HTR-8/SVneo (cell line): ENCODE measurements around the gene CGREF1.
A peak's percentile ranks its signal among the peaks of the same experiment; 100 is the strongest.
"Not testable (repeated sequence)": the region's sequence is repeated elsewhere in the genome, so short reads cannot be mapped to it uniquely, and the experiment has no call there.

ENCODE experiments used
- DNase-seq: peaks from one replicate; pipeline ENCODE4 v3.0.0; 2011; ENCODE audit warnings: low spot score, mixed read lengths; ENCODE audit not compliant: insufficient read length
- FAIRE-seq: peaks from 2 replicates; lab custom pipeline; 2011; peaks lifted over from hg19 to GRCh38; lab: Jason Lieb, UNC

CGREF1 gene

DNA sequence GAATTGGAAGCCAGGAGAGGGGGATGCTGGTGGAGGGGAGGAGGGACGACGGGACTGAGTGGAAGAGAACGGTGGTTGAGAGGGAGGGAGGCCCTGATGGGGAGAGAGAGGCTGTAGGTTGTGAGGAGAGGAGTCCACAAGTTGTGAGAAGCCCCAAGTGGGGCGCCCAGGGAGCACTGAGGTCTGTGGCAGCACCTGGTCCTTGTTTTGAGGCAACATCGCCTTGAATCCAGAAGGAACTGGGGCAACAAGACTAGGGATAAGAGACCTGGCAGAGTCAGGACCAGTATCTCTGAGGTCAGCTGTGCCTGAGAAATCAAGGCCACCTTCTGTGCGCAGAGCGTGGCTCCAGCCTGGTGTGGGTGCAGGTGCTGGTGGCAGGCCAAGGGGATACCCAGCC is 19.2 kb upstream of the CGREF1 start:
- FAIRE-seq (no peak), DNase-seq (no peak)

DNA sequence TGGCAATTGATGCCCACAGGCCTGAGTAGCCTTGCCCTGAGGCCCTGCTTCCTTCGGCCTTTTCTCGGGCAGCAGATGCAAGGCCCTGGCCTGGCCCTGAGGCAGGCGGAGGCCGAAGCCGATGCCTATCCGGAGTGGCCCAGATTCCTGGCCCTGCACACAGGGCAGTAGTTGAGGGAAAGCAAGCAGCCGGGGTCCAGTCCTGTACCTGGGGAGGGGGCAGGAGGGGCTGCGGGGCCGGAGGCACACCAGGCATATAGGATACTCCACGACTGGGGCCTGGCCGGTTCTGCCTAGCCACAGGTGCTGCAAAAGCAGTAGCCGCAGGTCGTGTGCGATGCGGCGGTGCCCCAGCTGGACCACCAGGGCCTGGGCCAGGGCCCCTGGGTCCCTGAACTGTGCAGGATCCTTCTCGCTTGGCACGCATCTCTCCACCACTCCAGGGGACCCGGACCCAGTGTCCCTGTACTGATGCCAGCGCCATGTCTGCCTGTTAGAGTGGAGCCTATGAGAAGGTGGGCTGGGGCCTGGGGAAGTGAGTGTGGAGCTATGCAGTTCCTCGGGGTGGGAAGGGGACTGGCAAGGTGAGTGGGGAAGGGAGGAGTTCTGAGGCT is 18.5 kb upstream of the CGREF1 start:
- DNase-seq (no peak), FAIRE-seq (no peak)

DNA sequence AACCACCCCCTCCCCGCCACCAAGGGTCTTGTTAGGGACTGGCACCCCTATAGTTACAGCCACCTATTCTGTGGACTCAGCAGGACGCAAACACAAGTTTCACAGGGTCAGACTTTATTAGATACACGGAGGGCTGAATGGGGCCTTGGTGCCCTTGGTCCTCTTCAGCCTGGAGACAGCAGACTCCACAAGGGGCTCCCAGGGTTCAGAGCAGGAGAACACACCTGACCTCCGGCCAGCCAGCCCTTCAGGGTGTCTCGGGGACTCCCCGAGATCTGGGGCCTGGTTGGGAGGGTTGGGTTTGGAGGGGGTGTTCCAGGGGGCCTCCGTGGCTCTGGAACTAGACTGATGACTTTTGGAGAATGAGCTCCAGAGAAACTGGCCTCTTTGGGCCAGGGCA is 17.8 kb upstream of the CGREF1 start:
- DNase-seq (no peak), FAIRE-seq (no peak)

GRCh38 chr2:27135478-27135955 is 16.6 kb upstream of the CGREF1 start:
- FAIRE-seq (no peak), DNase-seq (no peak)

DNA sequence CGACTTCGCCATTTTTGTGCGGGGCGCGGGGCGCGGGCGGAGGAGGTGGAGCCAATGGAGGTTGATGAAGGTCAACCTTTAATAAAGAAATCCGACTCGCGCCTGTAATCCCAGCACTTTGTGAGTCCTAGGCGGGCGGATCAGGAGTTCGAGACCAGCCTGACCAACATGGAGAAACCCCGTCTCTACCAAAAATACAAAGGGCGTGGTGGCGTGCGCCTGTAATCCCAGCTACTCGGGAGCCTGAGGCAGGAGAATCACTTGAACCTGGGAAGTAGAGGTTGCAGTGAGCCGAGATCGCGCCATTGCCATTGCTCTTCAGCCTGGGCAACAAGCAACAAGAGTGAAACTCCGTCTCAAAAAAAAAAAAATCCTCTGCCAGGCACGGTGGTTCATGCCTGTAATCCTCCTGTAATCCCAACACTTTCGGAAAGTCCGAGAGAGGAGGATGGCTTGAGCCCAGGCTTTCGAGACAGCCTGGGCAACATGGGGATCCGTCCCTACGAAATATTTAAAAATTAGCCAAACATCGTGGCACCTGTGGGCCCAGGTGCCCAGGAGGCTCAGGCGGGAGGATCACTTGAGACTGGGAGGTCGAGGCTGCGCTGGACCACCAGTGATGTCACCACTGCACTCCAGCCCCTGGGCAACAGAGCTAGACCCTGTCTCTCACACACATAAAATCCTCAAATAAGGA is 16.0 kb upstream of the CGREF1 start:
- DNase-seq (no peak), FAIRE-seq (no peak)

DNA sequence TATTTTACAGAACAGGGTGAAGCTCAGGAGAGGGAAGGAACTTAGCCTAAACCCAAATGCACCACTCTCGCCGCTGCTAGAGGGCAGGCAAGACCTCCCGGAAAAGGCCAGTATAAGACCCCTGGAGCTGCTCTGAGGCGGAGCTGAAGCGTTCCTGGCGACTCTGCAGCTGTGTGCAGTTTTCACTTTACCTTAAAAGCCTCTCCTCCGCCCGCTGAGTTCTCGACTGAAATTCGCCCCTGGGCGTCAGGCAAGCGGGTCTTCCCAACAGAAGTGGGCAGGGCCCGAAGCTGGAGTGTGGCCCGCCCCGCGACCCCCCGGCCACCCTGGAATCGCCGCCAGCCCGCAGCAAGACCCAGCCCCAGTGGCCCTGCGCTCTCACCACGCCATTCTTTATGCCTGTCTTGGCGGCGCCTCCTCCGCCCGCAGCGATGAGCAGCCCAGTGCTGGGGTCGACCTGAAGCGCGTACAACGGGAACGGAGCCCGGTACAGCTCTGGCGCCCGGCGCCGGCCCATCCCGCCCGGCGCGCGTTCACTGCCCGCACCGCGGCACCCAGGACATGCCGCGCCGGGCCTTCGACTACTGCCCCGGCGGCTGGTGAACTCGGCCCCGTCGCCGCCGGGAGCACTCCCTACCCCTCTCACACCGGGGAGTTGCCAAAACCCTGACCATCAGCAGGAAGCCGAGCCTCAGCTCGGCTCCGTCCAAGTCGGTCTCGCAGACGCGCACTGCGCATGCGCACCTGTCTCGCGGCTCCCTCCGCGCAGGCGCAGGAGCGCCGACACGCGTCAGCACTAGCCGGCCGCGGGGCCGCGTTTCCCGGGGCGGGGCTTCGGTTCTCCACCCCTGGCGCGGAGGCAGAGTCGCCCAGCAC is 15.2 kb upstream of the CGREF1 start, which contains the start of gene PREB:
PREB (minus strand) TSS at position 732 of the 876 bp plus-strand sequence; CDS start at position 517, 215 bp downstream.
- FAIRE-seq = peak; percentile 99

GRCh38 chr2:27133195-27133875 is 14.4 kb upstream of the CGREF1 start:
- FAIRE-seq = no peak

More for the DNA sequence above, 15.2 kb upstream of the CGREF1 start, which contains the start of gene PREB:
- DNase-seq = peak; percentile 99

DNA sequence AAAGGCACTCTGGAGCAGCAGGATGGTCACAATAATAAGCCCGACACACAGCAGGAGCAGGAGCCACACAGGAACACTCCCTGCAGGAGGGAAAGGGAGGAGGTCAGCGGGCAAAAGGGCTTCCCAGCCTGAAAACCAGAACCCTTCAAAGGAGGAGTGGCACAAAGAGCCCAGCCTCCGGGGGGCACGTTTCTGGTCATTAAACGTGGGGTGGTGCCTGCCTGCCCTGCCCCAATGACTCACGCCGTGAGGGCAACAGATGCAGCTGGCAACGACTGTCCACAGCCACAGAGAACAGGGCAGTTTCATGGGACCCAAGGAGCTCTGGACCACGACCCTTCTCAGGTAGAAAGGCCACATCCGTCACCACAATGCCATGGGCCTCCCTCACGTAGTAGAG is 12.5 kb upstream of the CGREF1 start:
- FAIRE-seq = no peak
- DNase-seq = no peak

More at GRCh38 chr2:27133195-27133875, 14.4 kb upstream of the CGREF1 start:
- no peak for DNase-seq

DNA sequence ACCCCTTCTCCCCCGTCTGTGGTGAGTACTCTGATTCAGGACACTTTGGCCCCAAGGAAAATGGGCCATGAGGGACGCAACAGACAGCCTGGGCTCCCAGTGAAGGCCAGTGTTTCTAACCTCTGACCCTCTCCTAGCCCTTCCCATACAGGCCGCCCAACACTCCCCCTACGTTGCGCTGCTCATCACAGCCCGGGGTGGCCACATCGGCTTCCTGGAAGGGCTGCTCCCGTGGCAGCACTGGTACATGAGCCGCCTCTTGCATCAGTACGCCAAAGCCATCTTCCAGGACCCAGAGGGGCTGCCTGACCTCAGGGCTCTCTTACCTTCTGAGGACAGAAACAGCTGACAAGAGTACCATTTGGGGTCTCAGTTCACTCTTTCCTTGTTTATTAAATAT is 11.5 kb upstream of the CGREF1 start:
- no peak for FAIRE-seq

GRCh38 chr2:27128668-27129571 is 10.0 kb upstream of the CGREF1 start:
- FAIRE-seq (no peak), DNase-seq (no peak)

More for the DNA sequence above, 11.5 kb upstream of the CGREF1 start:
- no peak for DNase-seq

GRCh38 chr2:27127883-27128667 is 9.1 kb upstream of the CGREF1 start:
- DNase-seq (no peak), FAIRE-seq (no peak)

DNA sequence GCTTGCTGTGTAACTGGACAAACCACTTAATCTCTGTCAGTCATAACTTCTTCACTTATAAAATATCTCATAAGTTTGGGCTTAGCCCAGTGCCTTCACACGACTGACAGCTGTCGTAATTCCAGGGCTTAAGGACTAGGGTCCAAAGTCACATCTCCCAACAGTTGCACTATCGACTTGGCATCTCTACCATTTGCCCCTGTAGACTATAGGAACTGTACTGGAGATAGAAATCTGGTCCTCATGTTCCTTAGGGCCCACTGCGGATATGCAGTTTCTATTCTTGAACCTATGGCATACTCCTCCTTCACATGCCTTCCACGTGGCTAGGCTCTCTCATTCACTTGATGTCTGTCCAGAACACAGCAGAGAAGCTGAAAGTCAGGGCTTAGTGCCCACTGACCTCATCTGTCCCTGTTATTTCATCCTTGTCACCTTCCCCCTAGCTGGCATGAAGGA is 7.4 kb upstream of the CGREF1 start:
- DNase-seq (no peak), FAIRE-seq (no peak)

GRCh38 chr2:27125104-27125503 is 6.2 kb upstream of the CGREF1 start:
- DNase-seq (no peak), FAIRE-seq (no peak)

- peak; percentile 78 for FAIRE-seq
Observed at GRCh38 chr2:27123302-27124150, 4.6 kb upstream of the CGREF1 start, which contains the start of gene ABHD1. TSS of gene ABHD1 (plus strand) at chr2:27123815. CDS start at chr2:27123949, 134 bp downstream.

DNA sequence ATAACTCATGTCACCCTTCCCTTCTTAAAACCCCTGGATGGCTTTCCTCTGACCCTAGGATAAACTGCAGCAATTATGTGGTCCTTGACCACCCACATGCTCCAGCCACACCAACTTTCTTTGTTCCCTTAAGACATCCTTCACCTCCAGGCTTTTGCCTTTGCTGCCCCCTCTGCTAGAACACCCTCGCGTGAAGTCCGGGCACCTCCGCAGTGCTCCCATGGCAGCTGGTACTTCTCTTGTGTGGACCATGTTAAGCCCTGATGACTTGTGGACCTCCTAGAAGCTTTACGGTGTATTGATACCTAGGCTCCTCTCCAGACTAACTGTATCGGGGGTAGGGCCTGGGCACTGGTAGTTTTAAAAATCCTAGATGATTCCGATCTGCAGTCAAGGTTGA is 3.9 kb upstream of the CGREF1 start:
- FAIRE-seq (no peak), DNase-seq (no peak)

More at GRCh38 chr2:27123302-27124150, 4.6 kb upstream of the CGREF1 start, which contains the start of gene ABHD1:
- peak; percentile 38 for DNase-seq

- FAIRE-seq (no peak), DNase-seq (no peak)
Observed at GRCh38 chr2:27121906-27122305, 3.0 kb upstream of the CGREF1 start.

DNA sequence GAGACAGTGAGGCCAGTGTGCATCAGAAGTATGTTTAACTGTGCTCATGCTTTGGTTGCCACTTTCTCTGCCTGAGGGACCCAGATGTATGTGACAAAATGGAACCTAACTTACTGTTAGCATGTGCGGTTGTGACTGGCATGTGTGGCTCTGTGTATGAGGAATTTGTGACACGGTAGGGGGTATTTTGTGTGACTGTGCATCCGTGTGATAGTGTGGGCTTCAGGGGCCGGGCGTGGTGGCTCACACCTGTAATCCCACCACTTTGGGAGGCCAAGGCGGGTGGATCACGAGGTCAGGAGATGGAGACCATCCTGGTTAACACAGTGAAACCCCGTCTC is 372 bp upstream of the CGREF1 start:
- DNase-seq, FAIRE-seq: not testable (repeated sequence)
